K562 (cell line): ENCODE data around the gene RIN3. TPM values are rescaled to one million over a fixed set of nuclear protein-coding genes. Genes with fewer than 3 reads are reported as not detected.

Source experiments
- ATAC-seq: fragments of 200-7000 bp; cut with Tn5 transposase; 3 replicates; pipeline ENCODE4 v1.9.1; 2020; ENCODE audit warnings: moderate library complexity
- Bru-seq: library from RNA; stranded (reverse); fragments of 400-500 nt; gene quantifications from one replicate; lab custom pipeline; 2021; lab: Mats Ljungman, UMichigan
- BruChase-seq, 2 experiments: library from RNA; stranded (reverse); fragments of 400-500 nt; gene quantifications; one replicate each; lab custom pipeline; 2021; lab: Mats Ljungman, UMichigan
- BruUV-seq: library from RNA; stranded (reverse); fragments of 400-500 nt; replicated peaks from 2 replicates; lab custom pipeline; 2021; lab: Mats Ljungman, UMichigan
- CTCF ChIA-PET: fragments of 300-600 bp; formaldehyde crosslinking; extraction: SDS; loops from one replicate; lab custom pipeline; 2021; ENCODE audit warnings: low intra/inter-chr PET ratio; lab: Yijun Ruan, JAX
- POLR2A ChIA-PET: fragments of 300-600, 350-650 bp; sonication (Branson Sonifier 250); formaldehyde crosslinking; extraction: SDS; loops from one replicate; lab custom pipeline; 2021; ENCODE audit warnings: antibody characterized with exemption, inconsistent platforms; lab: Yijun Ruan, JAX
- DNase-seq, 4 experiments: peaks; one replicate each; pipeline versions ENCODE4 v3.0.0 to v3.0.0-alpha.2; 2011 to 2018; ENCODE audit warnings: low spot score in 3 of 4, mixed read lengths in 3 of 4; ENCODE audit errors: extremely low read depth in 1 of 4
- FAIRE-seq: peaks from 2 replicates; lab custom pipeline; 2011; peaks lifted over from hg19 to GRCh38; lab: Jason Lieb, UNC
- H2AFZ ChIP-seq: 2 replicates; pipeline ENCODE4 v1.6.0; 2011; ENCODE audit warnings: low read depth, low read length, control low read depth, inconsistent platforms
- H3K27ac ChIP-seq: fragments of 200-600 bp; 3 replicates; pipeline ENCODE4 v1.8.0; 2011; ENCODE audit warnings: low read depth, mild to moderate bottlenecking, control low read depth, inconsistent platforms, low read length, moderate library complexity, mixed read lengths; ENCODE audit errors: extremely low read depth
- H3K27me3 ChIP-seq, 2 experiments: fragments of 300-600 bp in 1 of 2; 2 replicates in 1 of 2; 3 replicates in 1 of 2; pipeline versions ENCODE4 v1.6.0 to v1.8.0; 2011; ENCODE audit warnings: inconsistent platforms in 2 of 2, low read length in 2 of 2, mild to moderate bottlenecking in 1 of 2, mixed read lengths in 1 of 2, moderate library complexity in 1 of 2; ENCODE audit not compliant: control insufficient read depth in 2 of 2, insufficient read depth in 2 of 2
- H3K36me3 ChIP-seq: fragments of 300-600 bp; 3 replicates; pipeline ENCODE4 v1.8.0; 2011; ENCODE audit warnings: mild to moderate bottlenecking, low read length, inconsistent platforms; ENCODE audit not compliant: control insufficient read depth, insufficient read depth
- H3K4me1 ChIP-seq, 2 experiments: fragments of 200-600 bp in 1 of 2; replicated peaks in 1 of 2; 2 replicates in 1 of 2; 3 replicates in 1 of 2; pipeline versions ENCODE4 v1.5.1 to v1.8.0; 2011; ENCODE audit warnings: inconsistent platforms in 2 of 2, low read length in 2 of 2, mild to moderate bottlenecking in 1 of 2, mixed read lengths in 1 of 2, moderate library complexity in 1 of 2; ENCODE audit not compliant: control insufficient read depth in 2 of 2, insufficient read depth in 2 of 2
- H3K4me2 ChIP-seq: 2 replicates; pipeline ENCODE4 v1.6.1; 2011; ENCODE audit warnings: low read length, control low read depth, inconsistent platforms, mixed read lengths; ENCODE audit not compliant: insufficient read depth
- H3K4me3 ChIP-seq: fragments of 200-600 bp; sonication (generic), shearing (Covaris generic); 2 replicates; pipeline ENCODE4 v1.5.1; 2016; ENCODE audit warnings: control low read depth, inconsistent platforms
- H3K79me2 ChIP-seq: fragments of 200-600 bp; 3 replicates; pipeline ENCODE4 v1.8.0; 2011; ENCODE audit warnings: low read length, inconsistent platforms; ENCODE audit not compliant: control insufficient read depth, insufficient read depth
- H3K9ac ChIP-seq, 2 experiments: 2 replicates each; pipeline versions ENCODE4 v1.6.0 to v1.6.1; 2011; ENCODE audit warnings: low read depth in 2 of 2, low read length in 2 of 2, control low read depth in 1 of 2, inconsistent platforms in 1 of 2, mild to moderate bottlenecking in 1 of 2, mixed read lengths in 1 of 2; ENCODE audit not compliant: insufficient read depth in 1 of 2
- H3K9me1 ChIP-seq: one replicate; pipeline ENCODE4 v1.6.0; 2011; ENCODE audit warnings: inconsistent platforms, mild to moderate bottlenecking, low read length, moderate library complexity; ENCODE audit not compliant: control insufficient read depth, insufficient read depth
- H3K9me3 ChIP-seq: replicated peaks from 2 replicates; pipeline ENCODE4 v1.5.1; 2011; ENCODE audit warnings: low read depth, low read length, inconsistent platforms; ENCODE audit not compliant: control insufficient read depth, insufficient read depth
- H4K20me1 ChIP-seq: replicated peaks from 2 replicates; pipeline ENCODE4 v1.6.1; 2011; ENCODE audit warnings: low read length, inconsistent platforms, mixed read lengths; ENCODE audit not compliant: control insufficient read depth, insufficient read depth
- MCM2 ChIP-seq: fragments of 450-650 bp; IDR thresholded peaks from 2 replicates; pipeline ENCODE4 v1.6.1; 2017; ENCODE audit warnings: low read depth, mild to moderate bottlenecking
- OTX1 ChIP-seq: fragments of 450-650 bp; formaldehyde crosslinking; IDR thresholded peaks from 2 replicates; pipeline ENCODE4 v1.4.0; 2022; ENCODE audit warnings: mild to moderate bottlenecking
- SREBF2 ChIP-seq: sonication (generic); formaldehyde crosslinking; IDR thresholded peaks from 2 replicates; pipeline ENCODE4 v1.4.0; 2020; ENCODE audit warnings: mild to moderate bottlenecking, missing genetic modification reagents
- ZFX ChIP-seq: sonication (generic); formaldehyde crosslinking; IDR thresholded peaks from 2 replicates; pipeline ENCODE4 v1.8.0; 2022; ENCODE audit warnings: mild to moderate bottlenecking, missing genetic modification reagents, moderate library complexity
- ZNF695 ChIP-seq: fragments of 450-650 bp; formaldehyde crosslinking; IDR thresholded peaks from 2 replicates; pipeline ENCODE4 v1.4.0; 2020; ENCODE audit warnings: mild to moderate bottlenecking, moderate library complexity
- WGBS: fragments of 100-300 bp; shearing (Covaris generic); methylation state at CpG from one replicate; pipeline ENCODE4 v1.1.6; 2016; ENCODE audit warnings: low coverage, mixed read lengths; ENCODE audit not compliant: insufficient coverage; ENCODE audit errors: missing lambda C conversion rate; 5-methylcytosine and 5-hydroxymethylcytosine counted together
- in situ Hi-C: fragments of 300-500 bp; cut with MboI; formaldehyde crosslinking; loops from 4 replicates; pipeline ENCODE4 v1.15.0; 2018; ENCODE audit warnings: inconsistent platforms, mixed read lengths
- intact Hi-C: fragments of 100-400 bp; cut with micrococcal nuclease; formaldehyde crosslinking; loops from 2 replicates; pipeline ENCODE4 v1.14.2; 2022
- long read RNA-seq, 3 experiments: library from polyadenylated mRNA in 2 of 3; library from RNA in 1 of 3; unstranded in 2 of 3; stranded (forward) in 1 of 3; transcript quantifications; one replicate each; pipeline ENCODE4 v2.0.0, GENCODE V29; 2019 to 2022
- polyA minus RNA-seq, 3 experiments: library from RNA; depleted of rRNA, polyadenylated mRNA; stranded (reverse); fragments of >200 nt; gene quantifications; 2 replicates each; pipeline ENCODE4 v1.2.3, GENCODE V29; 2011
- polyA plus RNA-seq, 8 experiments: library from polyadenylated mRNA; depleted of rRNA in 4 of 8; stranded (reverse) in 5 of 8; unstranded in 3 of 8; fragments of >200 nt; fragmentation: Nextera tagmentation in 2 of 8; fragmentation: Illumina TruSeq in 1 of 8; extraction: Ambion mirVana in 2 of 8; extraction: Trizol in 1 of 8; gene quantifications; 2 replicates each; pipeline versions ENCODE4 v1.2.1 to v1.2.3, GENCODE V29; 2011 to 2014; ENCODE audit warnings: inconsistent platforms in 1 of 8, missing spikeins in 1 of 8
- total RNA-seq, 7 experiments: library from RNA; depleted of rRNA in 6 of 7; stranded (reverse); fragments of >200 nt in 6 of 7; fragmentation: Illumina TruSeq in 2 of 7; extraction: Trizol in 2 of 7; gene quantifications; 2 replicates each; pipeline versions ENCODE4 v1.2.1 to v1.2.3, GENCODE V29; 2011 to 2021; ENCODE audit warnings: low replicate concordance in 1 of 7

RIN3 gene
- total RNA-seq (2011; cell fraction: chromatin; rRNA removed; ENCODE audit: low replicate concordance): 0.23 TPM in 1 of 2 replicates, not detected in the other
- total RNA-seq (2011; cell fraction: nucleolus; rRNA removed): not detected in 2 replicates
- not detected in 2 replicates for total RNA-seq (2011; cell fraction: nucleoplasm; rRNA removed)
- total RNA-seq (2014; rRNA removed) (not detected in 2 replicates), total RNA-seq (2014; rRNA removed; fragmentation: Illumina TruSeq; extraction: Trizol) (not detected in 2 replicates), total RNA-seq (2015; rRNA removed; fragmentation: Illumina TruSeq; extraction: Trizol) (0.07 and 0.34 TPM in 2 replicates), total RNA-seq (2021) (0.38 and 0.49 TPM in 2 replicates), polyA plus RNA-seq (2011; rRNA removed) (0.01 and 0.61 TPM in 2 replicates), polyA plus RNA-seq (2014; fragmentation: Illumina TruSeq; extraction: Trizol) (0.09 and 0.10 TPM in 2 replicates), polyA plus RNA-seq (2014; fragmentation: Nextera tagmentation; extraction: Ambion mirVana) (not detected), polyA plus RNA-seq (2014; rRNA removed) (0.03 TPM in 1 of 2 replicates, not detected in the other), polyA minus RNA-seq (2011; rRNA and poly(A)+ RNA removed) (1.4 TPM in 1 of 2 replicates, not detected in the other), Bru-seq, nascent RNA (percentile 15 among the genes with signal in this experiment), BruChase-seq, experiment 1, labeled RNA remaining after a 2-hour chase (percentile 10 among the genes with signal in this experiment), BruChase-seq, experiment 2, labeled RNA remaining after a 6-hour chase (percentile 12 among the genes with signal in this experiment)
- polyA plus RNA-seq (2011; cell fraction: cytosol; rRNA removed): 0.07 and 0.38 TPM in 2 replicates
- 0.79 TPM in 1 of 2 replicates, not detected in the other for polyA plus RNA-seq (2011; cell fraction: nucleus; rRNA removed)
- polyA plus RNA-seq (2012): 0.17 and 0.42 TPM in 2 replicates
- polyA minus RNA-seq (2011; cell fraction: cytosol; rRNA and poly(A)+ RNA removed): 2.4 TPM in 1 of 2 replicates, not detected in the other
- polyA minus RNA-seq (2011; cell fraction: nucleus; rRNA and poly(A)+ RNA removed): 2.6 TPM in 1 of 2 replicates, not detected in the other
- long read RNA-seq, experiment 1: 0 reads
- long read RNA-seq, experiment 2: 0 reads
- long read RNA-seq, experiment 3: 0 reads

GRCh38 chr14:92513204-92513965 is at the start of gene RIN3:
Gene RIN3 (plus strand): TSS chr14:92513781. CDS start chr14:92513933, 152 bp downstream.
- H3K79me2 ChIP-seq: no peaks in the 10 kb centered on the region
- no peak for FAIRE-seq

More at GRCh38 chr14:92513204-92513965, at the start of gene RIN3:
- no peak within 1 kb of the TSS; a peak in 1 of 4 replicates for H3K9ac ChIP-seq
- H3K4me2 ChIP-seq: no peak within 1 kb of the TSS
- no peaks in the 10 kb centered on the region for H3K9me3 ChIP-seq
- no peak within 1 kb of the TSS for H3K4me3 ChIP-seq
- DNase-seq (no peak), ATAC-seq (no peak)
- peaks cover 0 to 8% of the 10 kb centered on the region in 2 experiments; a peak in 2 of 5 replicates for H3K4me1 ChIP-seq
- 6% methylated on average over 12 of the region's 79 CpGs for WGBS
- in situ Hi-C loops: no loop called here
- intact Hi-C loops: no loop called here
- H3K27ac ChIP-seq: no peak within 1 kb of the TSS
- no peak for TF ChIP-seq SREBF2 (CRISPR knock-in tag)
- peak; percentile 45 for TF ChIP-seq ZFX (CRISPR knock-in tag)
- TF ChIP-seq ZNF695 (CRISPR knock-in tag): no peak
- TF ChIP-seq MCM2: no peak
- TF ChIP-seq OTX1 (CRISPR knock-in tag): no peak
- no peaks in the 10 kb centered on the region for H4K20me1 ChIP-seq
- CTCF ChIA-PET: interaction anchor here (0.6 kb wide), 1 partner anchor 22 kb away, joined by 3 read pairs; no protein-coding TSS in a partner anchor
- H3K36me3 ChIP-seq: no peaks in the 10 kb centered on the region
- H3K9me1 ChIP-seq: no peaks in the 10 kb centered on the region
- POLR2A ChIA-PET: interaction anchor here (0.6 kb wide), 2 partner anchors 605 to 1939 kb away, joined by 3 read pairs; no protein-coding TSS in a partner anchor
- BruUV-seq: no TSS peak
- H3K27me3 ChIP-seq: peaks cover 3 to 34% of the 10 kb centered on the region in 2 experiments; a peak in 4 of 5 replicates
- no peak within 1 kb of the TSS for H2AFZ ChIP-seq
